Activated T-cell treated with anti-CD3 and anti-CD28 coated beads, Interleukin-2, amount 50 U/mL, for 1 hour (primary cell): Measurements from ENCODE around the gene IRAK2.
A peak's percentile ranks its signal among the peaks of the same experiment; 100 is the strongest.
"Not testable (repeated sequence)": the region's sequence is repeated elsewhere in the genome, so short reads cannot be mapped to it uniquely, and the experiment has no call there.

Source experiments
- DNase-seq: peaks from one replicate; pipeline ENCODE4 v3.0.0-alpha.2; 2020

Gene IRAK2

GRCh38 chr3:10162185-10162584 is 2.5 kb upstream of the IRAK2 start:
- no peak for DNase-seq

GRCh38 chr3:10164201-10164545 is 546 bp upstream of the IRAK2 start:
- DNase-seq, result not testable (repeated sequence)

GRCh38 chr3:10166213-10166604 is 1.5 kb downstream of the IRAK2 start:
- DNase-seq, result no peak

- no peak for DNase-seq
These were observed 4.3 kb downstream of the IRAK2 start for GRCh38 chr3:10169000-10169496.

- no peak for DNase-seq
These were observed 6.3 kb downstream of the IRAK2 start for GRCh38 chr3:10170915-10171478.

- no peak for DNase-seq
These were observed 8.6 kb downstream of the IRAK2 start for GRCh38 chr3:10173095-10173925.

GRCh38 chr3:10173926-10174435 is 9.3 kb downstream of the IRAK2 start:
- DNase-seq, result no peak

GRCh38 chr3:10175334-10175733 is 10.6 kb downstream of the IRAK2 start:
- not testable (repeated sequence) for DNase-seq

- not testable (repeated sequence) for DNase-seq
These were observed 11.4 kb downstream of the IRAK2 start for GRCh38 chr3:10176150-10176549.

- DNase-seq, result no peak
These were observed 13.0 kb downstream of the IRAK2 start for GRCh38 chr3:10177737-10178136.

- DNase-seq, result no peak
These were observed 14.2 kb downstream of the IRAK2 start for GRCh38 chr3:10178892-10179291.

GRCh38 chr3:10180289-10180688 is 15.6 kb downstream of the IRAK2 start:
- DNase-seq, result no peak

- no peak for DNase-seq
These were observed 16.1 kb downstream of the IRAK2 start for GRCh38 chr3:10180738-10181295.

GRCh38 chr3:10182950-10183349 is 18.2 kb downstream of the IRAK2 start:
- no peak for DNase-seq

- no peak for DNase-seq
These were observed 19.5 kb downstream of the IRAK2 start for GRCh38 chr3:10184250-10184649.

GRCh38 chr3:10185804-10186762 is 21.4 kb downstream of the IRAK2 start:
- DNase-seq, result no peak

GRCh38 chr3:10187290-10187876 is 22.7 kb downstream of the IRAK2 start:
- no peak for DNase-seq

GRCh38 chr3:10187944-10188343 is 23.2 kb downstream of the IRAK2 start:
- no peak for DNase-seq

GRCh38 chr3:10188804-10189556 is 24.3 kb downstream of the IRAK2 start:
- DNase-seq, result no peak

- DNase-seq, result peak; percentile 40
These were observed 25.0 kb downstream of the IRAK2 start for GRCh38 chr3:10189557-10190354.
